GM10266 (cell line): ENCODE measurements around the gene UBE2E2.
"Not testable (repeated sequence)": the region's sequence is repeated elsewhere in the genome, so short reads cannot be mapped to it uniquely, and the experiment has no call there.

Source experiments
- DNase-seq: peaks from one replicate; pipeline ENCODE4 v3.0.0; 2012; ENCODE audit errors: extremely low spot score
- CTCF ChIP-seq: IDR thresholded peaks from 2 replicates; pipeline ENCODE4 v1.5.1; 2012; ENCODE audit warnings: mild to moderate bottlenecking, low read depth; ENCODE audit not compliant: control insufficient read depth, insufficient read depth; ENCODE audit errors: missing control alignments

UBE2E2 gene

DNA sequence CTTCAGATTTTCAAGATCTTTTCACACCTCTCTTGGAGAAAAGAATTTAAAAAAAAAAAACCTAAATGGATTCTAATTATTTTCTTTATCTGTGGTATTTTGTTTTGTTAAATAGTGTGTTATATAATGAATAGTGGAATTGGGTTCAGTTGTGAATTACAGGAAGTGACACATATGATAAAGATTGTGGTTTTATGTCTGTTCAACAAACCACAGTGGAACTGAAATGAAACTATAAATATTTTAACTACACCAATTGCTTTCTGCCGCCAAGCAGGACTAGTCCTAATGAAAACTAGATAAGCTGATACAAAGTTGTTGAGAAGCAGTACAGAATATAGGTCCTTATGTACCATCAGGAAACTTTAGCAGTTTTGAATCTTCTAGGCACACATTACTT, 121.6 kb downstream of the UBE2E2 start:
- TF ChIP-seq CTCF: no peak
- DNase-seq: peak; percentile 6

DNA sequence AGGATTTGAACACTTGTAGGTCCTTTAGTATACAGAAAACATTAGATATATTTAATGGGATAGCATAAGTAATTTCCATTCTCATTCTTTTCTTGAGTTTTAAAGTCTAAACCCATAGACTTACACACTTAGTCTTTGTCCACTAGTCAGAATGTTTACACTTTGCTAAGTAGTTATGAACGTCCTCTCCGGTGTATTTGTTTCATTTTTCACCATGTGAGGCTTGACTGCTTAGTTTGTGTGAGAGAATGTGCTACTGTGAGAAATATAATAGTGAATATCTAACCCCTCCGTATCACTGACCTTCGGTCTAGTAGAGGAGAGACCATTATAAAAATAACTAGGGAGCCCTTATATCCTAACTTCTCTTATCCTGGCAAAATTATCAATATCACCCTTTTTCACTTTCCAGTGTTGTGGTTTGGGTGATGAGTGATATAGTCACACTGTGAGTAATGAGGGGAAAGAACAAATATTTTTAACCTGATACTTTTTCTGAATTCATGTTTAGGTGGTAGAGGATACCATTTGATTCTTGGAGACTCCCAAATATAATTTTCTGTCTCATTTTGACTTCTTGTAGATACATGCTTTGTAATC, 122.4 kb downstream of the UBE2E2 start:
- TF ChIP-seq CTCF: no peak
- peak; percentile 15 for DNase-seq

DNA sequence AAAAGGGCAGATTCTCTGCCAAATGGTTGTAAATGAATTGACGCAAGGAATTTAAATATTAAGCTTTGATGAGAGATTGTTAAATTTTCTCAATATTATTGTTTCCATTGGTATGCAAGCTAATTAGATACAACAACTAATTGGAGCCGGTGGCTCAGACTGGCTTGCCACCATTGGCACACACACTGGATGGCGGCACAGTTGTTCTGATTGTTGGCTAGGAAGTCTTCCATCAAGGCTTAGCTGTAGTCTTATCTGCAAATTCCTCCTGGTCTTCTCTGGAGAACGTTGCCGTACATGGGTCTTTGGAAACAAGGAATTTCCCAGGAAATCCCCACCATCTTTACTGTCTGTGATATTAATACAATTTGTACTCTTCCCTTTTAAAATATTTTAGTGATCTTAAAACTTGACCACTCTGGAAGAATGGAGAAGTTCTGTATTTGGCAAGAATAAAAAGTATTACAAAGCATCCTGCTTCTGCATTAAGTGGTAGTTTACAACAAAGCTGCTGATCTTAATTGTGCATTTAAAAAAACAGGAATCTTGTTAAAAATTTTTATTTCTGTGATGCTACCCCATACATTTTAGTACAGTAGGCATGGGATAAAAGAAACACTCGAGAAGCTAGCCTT, 126.5 kb downstream of the UBE2E2 start:
- TF ChIP-seq CTCF: no peak
- no peak for DNase-seq

DNA sequence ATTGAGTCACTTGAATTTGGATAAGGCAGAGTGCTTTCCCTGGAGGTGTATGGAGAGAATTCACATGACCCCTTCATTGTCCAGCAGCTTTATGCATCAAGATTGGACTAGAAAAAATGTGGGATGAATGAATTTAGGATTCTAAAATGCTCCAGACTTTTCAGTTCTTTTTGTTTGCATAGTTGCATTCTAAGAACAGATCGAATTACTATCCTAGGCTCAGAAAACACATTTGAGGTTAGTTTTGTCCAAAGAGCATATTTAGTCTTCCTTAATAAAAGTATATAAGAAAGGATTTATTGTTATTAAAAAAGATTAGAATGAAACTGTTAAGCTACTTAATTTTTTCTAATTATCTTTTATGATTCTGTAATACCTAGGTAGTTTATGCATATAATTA, 127.4 kb downstream of the UBE2E2 start:
- TF ChIP-seq CTCF: no peak
- no peak for DNase-seq

GRCh38 chr3:23331141-23331935, 128.2 kb downstream of the UBE2E2 start:
- DNase-seq: no peak
- no peak for TF ChIP-seq CTCF

DNA sequence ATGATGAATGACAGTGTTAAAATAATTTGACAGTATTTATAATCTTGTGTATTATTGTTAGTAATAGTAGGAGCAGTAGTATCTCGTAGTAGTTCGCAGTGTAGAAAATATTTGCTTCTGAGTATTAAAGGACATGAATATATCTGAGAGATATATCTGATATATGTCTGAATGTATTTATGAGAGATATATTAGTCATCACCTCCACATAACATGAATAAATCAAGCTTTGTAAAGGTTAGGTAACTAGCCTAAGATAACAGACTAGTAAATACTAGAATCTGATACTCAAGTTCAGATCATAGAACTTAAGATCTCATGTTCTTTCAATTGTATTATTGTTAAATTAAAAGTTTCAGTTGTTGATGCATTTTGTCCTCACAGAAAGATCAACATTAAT, 130.5 kb downstream of the UBE2E2 start:
- no peak for TF ChIP-seq CTCF
- DNase-seq: no peak

GRCh38 chr3:23336853-23337252, 133.7 kb downstream of the UBE2E2 start:
- DNase-seq: not testable (repeated sequence)
